Erythroblast (primary cell): Measurements from ENCODE around the gene ENG.

ENCODE experiments used
- GATA1 ChIP-seq: IDR thresholded peaks from 2 replicates; pipeline ENCODE4 v1.6.1; 2011; ENCODE audit warnings: low read depth, mild to moderate bottlenecking, control low read depth, low read length, moderate library complexity
- POLR2A ChIP-seq: IDR thresholded peaks from 2 replicates; pipeline ENCODE4 v1.6.1; 2011; ENCODE audit warnings: mild to moderate bottlenecking, low read length

GRCh38 chr9:127772603-127773002 lies 81.9 kb downstream of the ENG start:
- TF ChIP-seq POLR2A (no peak), GATA1 (no peak)
